Testis (tissue), 2 donors: ENCODE measurements around the gene ATG4A.

ENCODE experiments used
- POLR2A ChIP-seq: fragments of 450-650 bp; IDR thresholded peaks from one replicate; pipeline ENCODE4 v1.6.1; 2017; ENCODE audit warnings: antibody characterized with exemption, mild to moderate bottlenecking, moderate library complexity
- TF ChIP-seq, protein P1 (sequence below), 3 experiments: fragments of 450-650 bp in 2 of 3; fragments of 200-600 bp in 1 of 3; sonication (generic) in 1 of 3; IDR thresholded peaks; one replicate each; pipeline ENCODE4 v1.5.1; 2016 to 2019; ENCODE audit warnings: antibody characterized with exemption in 3 of 3, mild to moderate bottlenecking in 2 of 3, moderate library complexity in 1 of 3

DNA sequence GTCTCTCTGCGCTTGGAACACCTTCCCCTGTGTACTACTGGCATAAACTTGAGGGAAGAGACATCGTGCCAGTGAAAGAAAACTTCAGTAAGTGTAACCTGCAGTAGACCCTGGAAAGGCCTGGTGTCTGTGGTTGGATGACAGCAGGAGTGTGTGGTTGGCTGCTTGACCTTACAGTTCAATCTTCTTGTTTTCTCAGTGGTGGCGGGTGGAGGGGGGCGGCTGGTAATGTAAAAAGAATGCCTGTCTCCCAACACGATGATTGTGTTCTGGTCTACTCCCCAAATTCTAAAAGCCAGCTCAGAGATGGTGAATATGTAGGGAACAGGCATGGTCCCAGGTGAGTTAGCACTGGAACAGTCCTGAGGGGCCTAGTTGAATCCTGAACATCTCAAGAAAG lies 18.8 kb upstream of the ATG4A start:
- no peak for TF ChIP-seq POLR2A
- TF ChIP-seq, protein P1, sequence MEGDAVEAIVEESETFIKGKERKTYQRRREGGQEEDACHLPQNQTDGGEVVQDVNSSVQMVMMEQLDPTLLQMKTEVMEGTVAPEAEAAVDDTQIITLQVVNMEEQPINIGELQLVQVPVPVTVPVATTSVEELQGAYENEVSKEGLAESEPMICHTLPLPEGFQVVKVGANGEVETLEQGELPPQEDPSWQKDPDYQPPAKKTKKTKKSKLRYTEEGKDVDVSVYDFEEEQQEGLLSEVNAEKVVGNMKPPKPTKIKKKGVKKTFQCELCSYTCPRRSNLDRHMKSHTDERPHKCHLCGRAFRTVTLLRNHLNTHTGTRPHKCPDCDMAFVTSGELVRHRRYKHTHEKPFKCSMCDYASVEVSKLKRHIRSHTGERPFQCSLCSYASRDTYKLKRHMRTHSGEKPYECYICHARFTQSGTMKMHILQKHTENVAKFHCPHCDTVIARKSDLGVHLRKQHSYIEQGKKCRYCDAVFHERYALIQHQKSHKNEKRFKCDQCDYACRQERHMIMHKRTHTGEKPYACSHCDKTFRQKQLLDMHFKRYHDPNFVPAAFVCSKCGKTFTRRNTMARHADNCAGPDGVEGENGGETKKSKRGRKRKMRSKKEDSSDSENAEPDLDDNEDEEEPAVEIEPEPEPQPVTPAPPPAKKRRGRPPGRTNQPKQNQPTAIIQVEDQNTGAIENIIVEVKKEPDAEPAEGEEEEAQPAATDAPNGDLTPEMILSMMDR (IDR thresholded peaks at IDR 0.05) = no peak
